GM21737 (cell line): ENCODE results near the gene IRF2BP1.
A peak's percentile ranks its signal among the peaks of the same experiment; 100 is the strongest.
"Not testable (repeated sequence)": the region's sequence is repeated elsewhere in the genome, so short reads cannot be mapped to it uniquely, and the experiment has no call there.

Experiments used
- ATAC-seq: cut with Tn5 transposase; IDR thresholded peaks from one replicate; pipeline ENCODE4 v1.9.1; 2021; ENCODE audit warnings: mild to moderate bottlenecking, moderate library complexity; ENCODE audit not compliant: unreplicated experiment

IRF2BP1 gene

GRCh38 chr19:45882652-45883585 lies 3.0 kb downstream of the IRF2BP1 start:
- ATAC-seq = no peak

DNA sequence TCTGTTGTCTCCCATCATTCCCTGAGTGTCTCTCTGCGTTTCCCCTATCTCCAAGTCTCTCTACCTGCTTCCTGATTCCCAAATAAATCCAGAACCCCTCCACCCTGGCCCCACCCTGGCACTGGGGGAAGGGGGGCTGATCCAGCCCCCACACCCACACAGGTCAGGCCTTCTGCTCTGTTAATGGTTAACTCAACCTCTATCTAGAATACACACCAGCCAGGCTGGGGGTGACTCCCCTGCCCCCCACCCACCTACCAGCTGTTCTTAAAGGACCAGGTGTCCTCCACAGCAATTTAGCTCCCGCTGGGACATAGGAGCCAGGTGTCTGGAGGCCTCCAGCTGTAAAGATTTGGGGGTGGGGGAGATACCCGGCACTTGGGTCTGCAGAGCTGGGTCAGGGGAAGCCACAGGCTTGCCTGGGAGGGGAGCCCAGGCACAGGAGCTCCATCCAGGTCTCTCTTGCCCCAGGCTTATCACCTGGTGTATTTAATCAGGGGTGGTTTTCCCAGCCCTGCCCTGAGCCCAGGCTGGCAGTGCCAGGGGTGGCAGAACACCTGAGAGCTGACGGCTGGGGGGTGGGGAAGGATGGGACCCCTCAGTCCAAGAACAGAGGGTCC lies 3.9 kb downstream of the IRF2BP1 start:
- no peak for ATAC-seq

DNA sequence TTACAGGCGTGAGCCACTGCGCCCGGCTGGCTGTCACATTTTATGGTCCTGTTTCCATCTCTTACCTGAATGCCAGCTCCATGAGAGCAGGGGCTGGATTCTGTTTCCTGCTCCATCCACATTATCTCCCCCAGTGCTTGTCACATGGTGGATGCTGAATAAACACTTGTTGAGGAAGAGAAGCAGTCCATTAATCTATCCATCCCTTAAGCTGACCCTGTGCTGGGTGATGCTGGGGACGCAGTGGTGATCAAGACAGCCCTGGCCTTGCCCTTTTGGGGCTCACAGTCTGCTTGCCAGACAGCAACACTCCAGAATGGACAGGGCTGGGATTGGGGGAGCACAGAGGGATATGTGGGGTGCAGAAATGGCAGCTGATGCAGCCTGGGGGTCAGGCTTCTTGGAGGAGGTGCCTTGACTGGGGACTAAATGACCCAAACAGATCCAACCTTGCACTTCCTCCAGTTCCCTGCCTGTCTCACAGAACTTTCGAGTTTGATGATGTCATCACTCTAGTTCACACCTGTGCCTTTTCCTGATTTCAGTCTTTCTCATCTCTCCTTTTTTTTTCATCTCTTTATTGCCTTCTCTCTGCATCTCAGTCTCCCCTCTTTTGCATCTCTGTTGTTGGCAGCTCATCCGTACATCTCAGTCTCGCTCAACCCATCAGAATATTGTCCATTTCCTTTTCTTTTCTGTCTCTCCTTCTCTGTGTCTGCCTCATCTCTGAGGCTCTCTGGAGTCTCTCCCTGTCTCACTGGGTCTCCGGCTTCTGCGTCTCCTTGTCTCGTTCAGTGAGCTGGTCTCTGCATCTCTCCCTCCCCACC lies 4.6 kb downstream of the IRF2BP1 start:
- no peak for ATAC-seq

GRCh38 chr19:45879971-45880370 lies 6.0 kb downstream of the IRF2BP1 start:
- ATAC-seq = no peak

GRCh38 chr19:45879055-45879454 lies 6.9 kb downstream of the IRF2BP1 start:
- no peak for ATAC-seq

DNA sequence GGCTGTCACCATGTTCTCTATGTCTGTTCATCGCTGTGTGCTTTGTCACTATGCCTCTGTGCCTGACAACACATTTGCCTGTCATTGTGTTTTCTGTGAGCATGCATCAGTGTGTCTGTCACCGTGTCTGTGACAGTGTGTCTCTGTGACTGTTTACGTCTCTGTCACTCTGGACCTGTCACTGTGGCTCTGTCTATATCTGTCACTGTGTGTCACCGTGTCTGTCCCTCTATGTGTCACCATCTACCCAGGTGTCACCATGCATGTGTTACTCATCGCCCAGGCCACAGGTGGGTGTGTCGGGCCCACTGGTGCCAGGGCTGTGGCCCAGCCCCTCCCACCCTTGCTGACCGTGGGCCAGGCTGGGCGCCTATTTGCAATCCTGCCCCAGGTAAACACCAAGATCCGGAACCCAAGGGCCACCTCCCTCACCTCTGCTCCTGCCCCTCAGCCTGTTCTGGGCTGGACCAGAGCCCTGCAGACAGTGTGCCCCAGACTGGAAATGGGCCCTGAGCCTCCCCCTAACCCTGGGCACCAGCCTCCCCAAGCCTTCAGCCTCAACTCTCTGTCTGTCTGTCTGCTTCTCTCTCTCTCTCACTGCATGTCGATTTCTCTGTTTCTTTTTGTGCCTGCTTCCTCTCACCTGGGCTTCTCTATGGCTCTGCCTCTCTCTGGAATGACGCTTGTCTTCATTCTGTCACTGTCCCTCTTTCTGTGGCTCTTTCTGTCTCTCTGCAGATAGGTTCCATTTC lies 7.7 kb downstream of the IRF2BP1 start:
- no peak for ATAC-seq

GRCh38 chr19:45876411-45877197 lies 9.3 kb downstream of the IRF2BP1 start:
- no peak for ATAC-seq

DNA sequence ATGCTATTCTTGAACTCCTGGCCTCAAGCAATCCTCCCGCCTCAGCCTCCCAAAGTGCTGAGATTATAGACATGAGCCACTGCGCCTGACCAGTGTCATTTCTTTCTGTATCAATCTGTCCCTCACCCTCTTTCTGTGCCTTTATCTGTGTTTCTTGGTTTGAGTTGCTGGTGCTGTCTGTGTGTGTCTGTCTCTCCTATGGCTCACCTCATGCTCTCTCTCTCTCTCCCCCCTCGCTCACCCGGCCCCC lies 9.9 kb downstream of the IRF2BP1 start:
- ATAC-seq = no peak

GRCh38 chr19:45874620-45874966 lies 11.3 kb downstream of the IRF2BP1 start:
- ATAC-seq = no peak

DNA sequence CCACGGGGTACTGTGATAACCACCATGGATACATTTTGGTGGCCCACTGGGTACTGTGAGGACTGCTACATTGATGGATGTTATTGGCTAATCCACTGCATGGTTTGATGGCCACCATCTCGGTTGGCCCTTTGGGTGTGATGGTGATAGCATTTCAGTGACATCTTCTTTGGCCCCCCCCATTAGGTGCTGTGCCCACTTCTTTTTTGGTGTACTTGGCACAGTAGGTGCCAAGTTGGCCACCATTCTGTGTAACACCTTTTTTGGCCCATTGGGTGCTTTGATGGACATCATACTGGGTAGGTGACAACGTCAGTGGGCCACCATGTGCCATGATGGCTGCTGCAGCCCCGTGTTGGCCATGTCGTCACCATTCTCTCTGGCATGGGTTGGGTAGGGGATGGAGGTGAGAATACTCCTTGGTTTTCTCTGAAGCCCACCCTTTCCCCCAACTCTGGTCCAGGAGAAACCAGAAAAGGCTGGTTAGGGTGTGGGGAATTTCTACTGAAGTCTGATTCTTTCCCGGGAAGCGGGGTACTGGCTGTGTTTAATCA lies 12.6 kb downstream of the IRF2BP1 start:
- ATAC-seq = no peak

DNA sequence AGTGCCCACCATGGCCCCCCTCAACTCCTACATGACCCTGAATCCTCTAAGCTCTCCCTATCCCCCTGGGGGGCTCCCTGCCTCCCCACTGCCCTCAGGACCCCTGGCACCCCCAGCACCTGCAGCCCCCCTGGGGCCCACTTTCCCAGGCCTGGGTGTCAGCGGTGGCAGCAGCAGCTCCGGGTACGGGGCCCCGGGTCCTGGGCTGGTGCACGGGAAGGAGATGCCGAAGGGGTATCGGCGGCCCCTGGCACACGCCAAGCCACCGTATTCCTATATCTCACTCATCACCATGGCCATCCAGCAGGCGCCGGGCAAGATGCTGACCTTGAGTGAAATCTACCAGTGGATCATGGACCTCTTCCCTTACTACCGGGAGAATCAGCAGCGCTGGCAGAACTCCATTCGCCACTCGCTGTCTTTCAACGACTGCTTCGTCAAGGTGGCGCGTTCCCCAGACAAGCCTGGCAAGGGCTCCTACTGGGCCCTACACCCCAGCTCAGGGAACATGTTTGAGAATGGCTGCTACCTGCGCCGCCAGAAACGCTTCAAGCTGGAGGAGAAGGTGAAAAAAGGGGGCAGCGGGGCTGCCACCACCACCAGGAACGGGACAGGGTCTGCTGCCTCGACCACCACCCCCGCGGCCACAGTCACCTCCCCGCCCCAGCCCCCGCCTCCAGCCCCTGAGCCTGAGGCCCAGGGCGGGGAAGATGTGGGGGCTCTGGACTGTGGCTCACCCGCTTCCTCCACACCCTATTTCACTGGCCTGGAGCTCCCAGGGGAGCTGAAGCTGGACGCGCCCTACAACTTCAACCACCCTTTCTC lies 13.6 kb downstream of the IRF2BP1 start:
- ATAC-seq = no peak

DNA sequence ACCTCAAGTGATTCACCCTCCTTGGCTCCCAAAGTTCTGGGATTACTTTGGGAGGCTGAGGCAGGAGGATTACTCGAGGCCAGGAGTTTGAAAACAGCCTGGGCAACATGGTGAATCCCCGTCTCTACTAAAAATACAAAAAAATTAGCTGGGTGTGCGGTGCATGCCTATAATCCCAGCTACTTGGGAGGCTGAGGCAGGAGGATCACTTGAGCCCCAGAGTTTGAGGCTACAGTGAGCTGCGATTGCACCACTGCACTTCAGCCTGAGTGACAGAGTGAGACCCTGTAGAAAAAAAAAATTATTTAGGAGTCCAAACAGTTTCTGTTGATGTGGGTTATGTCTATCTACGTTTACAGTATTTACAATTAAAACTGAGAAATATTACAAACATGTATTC lies 15.1 kb downstream of the IRF2BP1 start:
- no peak for ATAC-seq

GRCh38 chr19:45867241-45867640 lies 18.7 kb downstream of the IRF2BP1 start:
- ATAC-seq = not testable (repeated sequence)

DNA sequence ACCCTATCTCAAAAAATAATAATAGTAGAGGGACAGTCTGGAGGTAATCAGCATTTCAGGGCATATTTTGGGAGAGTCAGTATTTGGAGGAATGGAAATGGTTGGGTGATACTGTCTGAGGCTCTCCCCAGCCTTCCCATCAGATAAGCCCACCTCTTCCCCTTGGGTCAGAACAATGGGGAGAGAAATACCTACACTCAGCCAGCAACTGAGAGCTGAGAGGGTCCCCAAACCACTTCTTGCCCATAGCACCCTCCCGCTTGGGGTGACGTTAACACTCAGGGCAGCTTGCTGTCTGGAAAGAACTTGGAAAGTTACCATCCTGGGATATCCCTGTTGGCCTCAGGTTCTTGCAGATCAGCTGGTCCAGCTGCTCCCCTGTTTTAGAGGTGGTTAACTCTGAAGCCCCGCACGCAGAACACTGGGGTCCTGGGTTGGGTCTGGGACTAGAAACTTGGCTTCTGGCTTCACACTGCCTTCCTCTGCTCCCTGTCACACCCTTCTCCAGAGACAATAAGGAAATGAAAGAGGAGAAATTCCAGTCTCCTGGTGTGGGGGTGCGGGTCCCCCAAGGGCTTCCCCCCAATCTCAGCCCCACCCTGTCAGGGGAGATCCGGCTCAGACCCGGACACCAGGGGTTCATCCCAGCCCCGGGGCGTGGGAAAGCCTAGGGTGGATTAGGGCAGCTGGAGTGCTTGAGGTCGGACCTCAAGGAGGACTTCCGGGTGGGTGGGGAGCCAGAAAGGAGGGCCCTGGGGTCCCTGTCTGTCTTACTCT lies 19.4 kb downstream of the IRF2BP1 start:
- no peak for ATAC-seq

DNA sequence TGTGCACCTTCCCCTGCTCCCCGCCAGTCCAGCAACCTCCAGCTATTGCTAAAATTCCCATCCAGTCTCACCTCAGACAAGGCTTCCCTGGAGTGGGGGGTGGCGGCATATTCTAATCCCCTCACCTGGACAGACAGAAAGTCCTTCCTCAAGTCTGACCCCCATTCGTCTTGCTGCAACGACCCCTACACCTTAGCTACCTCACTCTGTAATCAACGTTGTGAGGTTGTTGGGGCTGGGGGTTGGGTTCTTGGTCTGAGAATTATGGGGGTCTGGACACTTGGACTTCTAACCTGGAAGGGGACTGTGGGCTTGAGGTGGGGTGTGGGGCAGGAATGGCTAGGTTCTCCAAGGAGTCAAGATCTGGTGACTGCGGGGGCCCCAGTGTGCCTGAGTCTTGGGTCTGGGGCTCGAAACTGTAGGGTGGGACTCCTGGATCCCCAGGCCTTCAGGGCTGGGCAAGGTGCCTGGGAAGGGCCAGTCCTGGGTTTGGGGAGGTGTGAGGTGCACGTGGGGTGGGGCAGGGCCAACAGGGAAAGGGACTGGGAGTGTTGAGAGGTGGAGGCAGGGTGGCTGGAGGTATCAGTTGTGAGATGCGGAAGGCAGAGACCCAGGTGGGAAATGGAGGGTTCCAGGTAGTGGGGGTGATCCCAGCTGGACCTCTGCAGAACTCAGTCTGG lies 20.5 kb downstream of the IRF2BP1 start:
- ATAC-seq = no peak

DNA sequence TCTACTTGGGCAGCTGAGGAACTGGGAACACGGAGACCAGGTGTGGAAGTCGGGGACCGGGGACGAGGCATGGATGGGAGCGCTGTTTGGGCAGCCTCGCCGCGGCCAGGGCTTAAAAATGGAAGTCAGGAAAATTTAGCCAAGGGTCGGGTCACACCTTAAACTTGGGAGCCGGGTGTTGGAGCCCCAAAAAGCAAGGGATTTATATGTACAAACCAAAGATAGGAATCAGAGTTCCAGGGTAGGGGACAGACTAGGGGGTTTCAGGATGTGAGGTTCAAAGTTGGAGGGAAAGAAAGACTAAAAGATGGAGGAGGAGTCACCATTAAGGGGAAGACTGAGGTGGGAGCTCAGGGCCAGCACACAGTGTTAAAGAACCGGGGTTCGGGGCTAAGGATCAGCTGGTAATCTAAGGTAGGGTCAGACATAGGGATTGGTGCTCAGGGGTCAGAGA lies 21.3 kb downstream of the IRF2BP1 start:
- no peak for ATAC-seq

GRCh38 chr19:45863840-45864628 lies 21.9 kb downstream of the IRF2BP1 start, which contains the start of gene FOXA3:
Gene FOXA3 (plus strand): TSS chr19:45864326. CDS start chr19:45864457, 131 bp downstream.
- peak; percentile 40 for ATAC-seq
